HL-60 (cell line): ENCODE data around the gene LSAMP.

Experiments used
- CTCF ChIP-seq: IDR thresholded peaks from one replicate; pipeline ENCODE4 v1.5.1; 2011; ENCODE audit warnings: low read length, control low read depth, inconsistent platforms; ENCODE audit not compliant: insufficient read depth
- GABPA ChIP-seq: IDR thresholded peaks from 2 replicates; pipeline ENCODE4 v1.6.1; 2012; ENCODE audit warnings: low read depth
- POLR2AphosphoS5 ChIP-seq: IDR thresholded peaks from 2 replicates; pipeline ENCODE4 v1.6.1; 2012; ENCODE audit warnings: low read depth
- REST ChIP-seq: IDR thresholded peaks from 2 replicates; pipeline ENCODE4 v1.6.1; 2012; ENCODE audit warnings: low read depth; ENCODE audit not compliant: insufficient replicate concordance

- no peak for TF ChIP-seq CTCF
- no peak for TF ChIP-seq GABPA
- no peak for TF ChIP-seq POLR2AphosphoS5
- TF ChIP-seq REST: no peak
These were observed 156.8 kb downstream of the LSAMP start for GRCh38 chr3:116288485-116288884.
